GM19351 (cell line): ENCODE results near the gene RERG.
"Not testable (repeated sequence)": the region's sequence is repeated elsewhere in the genome, so short reads cannot be mapped to it uniquely, and the experiment has no call there.

ENCODE experiments used
- ATAC-seq: cut with Tn5 transposase; IDR thresholded peaks from one replicate; pipeline ENCODE4 v1.9.1; 2021; ENCODE audit warnings: mild to moderate bottlenecking, moderate library complexity; ENCODE audit not compliant: unreplicated experiment

RERG gene

GRCh38 chr12:15151161-15152091, 69.8 kb downstream of the RERG start:
- no peak for ATAC-seq

DNA sequence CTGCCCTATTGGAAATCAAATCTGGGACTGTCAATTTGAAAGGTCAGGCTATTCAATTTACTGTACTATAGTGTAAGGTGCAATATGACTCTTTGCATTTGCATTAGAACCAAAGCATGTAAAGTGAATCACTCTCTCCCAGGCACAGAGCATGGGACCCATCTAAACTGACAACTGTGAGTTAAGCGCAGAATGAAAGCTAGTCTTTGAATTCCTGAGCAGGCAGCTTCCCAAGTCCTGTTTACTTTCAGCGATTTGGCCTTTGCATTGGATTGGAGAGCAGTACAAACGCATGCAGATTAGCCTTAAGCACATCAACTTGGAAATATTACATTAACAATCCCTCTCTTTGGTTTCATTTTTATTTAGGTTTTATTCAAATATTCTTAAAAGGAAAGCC, 74.6 kb downstream of the RERG start:
- ATAC-seq, result no peak

GRCh38 chr12:15143467-15143866, 77.8 kb downstream of the RERG start:
- ATAC-seq, result no peak

- ATAC-seq, result no peak
Observed at GRCh38 chr12:15142711-15143110, 78.5 kb downstream of the RERG start.

- no peak for ATAC-seq
Observed at GRCh38 chr12:15131431-15131830, 89.8 kb downstream of the RERG start.

GRCh38 chr12:15130541-15130940, 90.7 kb downstream of the RERG start:
- ATAC-seq, result no peak

DNA sequence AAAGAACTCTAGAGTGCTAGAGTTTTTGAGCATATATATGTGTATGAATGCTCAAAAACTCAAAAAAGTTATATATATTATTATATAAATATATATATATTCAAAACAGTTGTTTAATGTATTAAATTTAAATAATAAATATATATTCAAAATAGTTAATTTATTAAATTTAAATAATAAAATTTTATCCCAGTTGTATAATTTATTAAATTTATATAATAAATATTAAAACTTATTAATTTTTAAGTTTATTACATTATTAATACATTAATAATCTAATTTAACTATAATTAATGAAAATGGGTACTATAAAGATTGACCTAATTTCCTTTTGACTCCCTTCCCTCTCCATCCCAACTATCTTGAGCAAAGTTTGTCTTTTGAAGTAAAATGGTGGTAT, 97.8 kb downstream of the RERG start:
- ATAC-seq, result no peak

GRCh38 chr12:15122344-15122743, 98.9 kb downstream of the RERG start:
- ATAC-seq, result no peak

DNA sequence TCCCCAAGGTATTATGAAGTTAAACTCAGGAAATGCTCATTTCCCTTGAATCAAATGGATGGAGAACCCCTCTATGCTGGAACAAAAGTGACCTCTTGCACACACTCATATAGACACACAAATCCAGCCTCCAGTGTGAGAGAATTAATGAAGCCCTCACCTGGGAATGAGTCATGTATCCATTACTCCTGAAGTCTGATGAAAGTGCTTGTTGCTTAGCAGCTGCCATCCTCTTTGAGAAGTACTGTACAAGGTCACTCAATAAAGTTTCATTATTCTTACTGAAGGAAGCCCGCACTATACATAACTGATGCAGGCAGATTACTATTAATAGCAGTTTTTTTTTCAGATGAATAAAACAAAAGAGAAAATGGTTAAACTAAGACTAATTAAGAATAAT, 102.3 kb downstream of the RERG start:
- no peak for ATAC-seq

GRCh38 chr12:15116983-15117382, 104.2 kb downstream of the RERG start:
- no peak for ATAC-seq

DNA sequence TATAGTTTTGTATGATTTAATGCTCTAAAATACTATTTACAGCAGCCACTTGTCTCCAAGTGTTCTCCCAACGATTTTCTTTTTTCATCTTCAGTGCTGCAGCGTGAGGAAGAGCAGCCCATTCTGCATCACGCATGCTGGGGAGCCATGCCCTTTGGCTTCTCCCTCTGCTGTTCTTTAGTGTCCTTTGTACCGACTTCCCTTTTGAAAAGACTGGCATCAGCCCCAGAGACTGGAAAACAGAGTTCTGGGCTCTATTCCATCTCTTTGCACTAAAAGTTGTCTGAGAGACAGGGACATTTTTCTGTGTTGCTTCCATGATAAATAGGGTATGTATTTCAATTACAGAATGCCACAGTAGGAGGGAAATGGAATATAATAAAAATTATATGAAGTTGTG, 105.1 kb downstream of the RERG start:
- no peak for ATAC-seq

- no peak for ATAC-seq
Observed at GRCh38 chr12:15115434-15115833, 105.8 kb downstream of the RERG start.

DNA sequence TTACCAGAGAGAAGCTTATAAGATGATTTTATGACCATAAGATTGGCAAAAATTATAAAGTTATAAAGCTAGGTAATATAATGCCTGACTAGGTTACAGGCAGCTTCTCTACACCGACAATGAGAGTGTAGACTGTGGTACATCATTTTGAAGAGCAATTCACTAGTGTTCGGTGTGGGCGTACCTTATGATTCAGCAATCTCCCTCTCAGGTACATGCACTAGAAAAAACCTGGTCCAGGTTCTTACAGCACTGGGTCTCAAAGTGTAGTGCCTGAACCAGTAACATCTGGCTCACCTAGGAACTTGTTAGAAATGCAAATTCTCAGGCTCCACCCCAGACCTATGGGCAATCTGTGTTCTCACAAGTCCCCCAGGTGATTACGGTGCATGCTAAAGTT, 106.7 kb downstream of the RERG start:
- no peak for ATAC-seq

- ATAC-seq, result no peak
Observed at GRCh38 chr12:15092826-15093225, 128.4 kb downstream of the RERG start.

GRCh38 chr12:15090441-15090840, 130.8 kb downstream of the RERG start:
- no peak for ATAC-seq

GRCh38 chr12:15088105-15088504, 133.1 kb downstream of the RERG start:
- peak; percentile 58 for ATAC-seq

DNA sequence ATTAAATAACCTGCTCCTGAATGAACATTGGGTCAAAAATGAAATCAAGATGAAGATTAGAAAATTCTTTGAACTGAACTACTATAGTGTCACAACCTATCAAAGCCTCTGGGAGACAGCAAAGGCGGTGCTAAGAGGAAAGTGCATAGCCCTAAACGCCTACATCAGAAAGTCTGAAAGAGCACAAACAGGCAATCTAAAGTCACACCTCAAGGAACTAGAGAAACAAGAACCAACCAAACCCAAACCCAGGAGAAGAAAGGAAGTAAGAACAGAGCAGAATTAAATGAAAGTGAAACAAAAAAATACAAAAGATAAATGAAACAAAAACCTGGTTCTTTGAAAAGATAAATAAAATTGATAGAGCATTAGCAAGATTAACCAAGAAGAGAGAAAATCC, 143.5 kb downstream of the RERG start:
- not testable (repeated sequence) for ATAC-seq

DNA sequence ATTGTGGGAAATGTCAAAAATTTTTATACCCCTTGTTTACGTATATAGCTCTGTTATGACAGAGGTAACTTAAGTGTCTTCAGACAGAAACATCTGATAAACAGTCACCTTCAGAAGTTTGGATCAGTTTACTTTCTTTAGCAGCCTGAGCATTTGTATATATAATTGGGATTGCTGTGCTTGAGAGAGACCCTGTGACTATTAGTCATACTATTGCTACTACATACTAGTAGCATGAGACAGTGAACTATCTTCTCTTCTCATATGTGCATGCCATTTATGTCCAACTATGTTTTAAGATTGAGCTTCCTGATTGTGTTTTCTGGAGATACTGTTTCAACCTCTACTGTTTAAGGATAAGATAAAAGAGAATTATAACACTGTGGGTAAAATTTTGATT, 146.9 kb downstream of the RERG start:
- ATAC-seq, result no peak

- no peak for ATAC-seq
Observed at GRCh38 chr12:15059123-15059522, 162.1 kb downstream of the RERG start.
